Activated T-cell treated with anti-CD3 and anti-CD28 coated beads, Interleukin-2, amount 50 U/mL, for 24 hours (primary cell): ENCODE data around the gene EXPH5.
A peak's percentile ranks its signal among the peaks of the same experiment; 100 is the strongest.

Source experiments
- DNase-seq: peaks from one replicate; pipeline ENCODE4 v3.0.0-alpha.2; 2020
- H3K27ac Mint-ChIP-seq: 2 replicates; pipeline ENCODE4 v1.8.0; 2020; ENCODE audit warnings: mild to moderate bottlenecking, mixed read lengths
- H3K27me3 Mint-ChIP-seq: 2 replicates; pipeline ENCODE4 v1.8.0; 2020; ENCODE audit warnings: mixed read lengths
- H3K36me3 Mint-ChIP-seq: 2 replicates; pipeline ENCODE4 v1.8.0; 2020; ENCODE audit warnings: low read depth, mixed read lengths
- H3K4me1 Mint-ChIP-seq: 2 replicates; pipeline ENCODE4 v1.8.0; 2020; ENCODE audit warnings: low read depth, mixed read lengths
- H3K4me3 Mint-ChIP-seq: 2 replicates; pipeline ENCODE4 v1.8.0; 2020; ENCODE audit warnings: mild to moderate bottlenecking, moderate library complexity, mixed read lengths
- H3K9me3 Mint-ChIP-seq: 2 replicates; pipeline ENCODE4 v1.8.0; 2020; ENCODE audit warnings: mixed read lengths

The EXPH5 gene

GRCh38 chr11:108530426-108530825 is 63.1 kb downstream of the EXPH5 start:
- Mint-ChIP-seq H3K4me1 (no peaks in the 10 kb centered on the region), H3K4me3 (no peak overlapping the region)
- DNase-seq = no peak

GRCh38 chr11:108527382-108527781 is 66.2 kb downstream of the EXPH5 start:
- H3K4me1 Mint-ChIP-seq = no peaks in the 10 kb centered on the region
- DNase-seq = no peak
- no peaks in the 10 kb centered on the region for H3K36me3 Mint-ChIP-seq
- H3K27me3 Mint-ChIP-seq = no peaks in the 10 kb centered on the region
- H3K27ac Mint-ChIP-seq = no peak overlapping the region
- no peak overlapping the region for H3K4me3 Mint-ChIP-seq
- H3K9me3 Mint-ChIP-seq = no peaks in the 10 kb centered on the region

More at GRCh38 chr11:108530426-108530825, 63.1 kb downstream of the EXPH5 start:
- no peaks in the 10 kb centered on the region for H3K9me3 Mint-ChIP-seq
- no peak overlapping the region for H3K27ac Mint-ChIP-seq
- H3K27me3 Mint-ChIP-seq = no peaks in the 10 kb centered on the region
- no peaks in the 10 kb centered on the region for H3K36me3 Mint-ChIP-seq

- H3K27me3 Mint-ChIP-seq = no peaks in the 10 kb centered on the region
- DNase-seq = no peak
These were observed 68.4 kb downstream of the EXPH5 start for GRCh38 chr11:108525161-108525560.

GRCh38 chr11:108524422-108524821 is 69.1 kb downstream of the EXPH5 start:
- Mint-ChIP-seq H3K27ac (no peak overlapping the region), H3K27me3 (no peaks in the 10 kb centered on the region), H3K4me1 (no peaks in the 10 kb centered on the region), H3K9me3 (no peaks in the 10 kb centered on the region), H3K36me3 (no peaks in the 10 kb centered on the region), H3K4me3 (no peak overlapping the region)
- no peak for DNase-seq

More at GRCh38 chr11:108525161-108525560, 68.4 kb downstream of the EXPH5 start:
- H3K4me1 Mint-ChIP-seq = no peaks in the 10 kb centered on the region
- no peaks in the 10 kb centered on the region for H3K9me3 Mint-ChIP-seq
- H3K4me3 Mint-ChIP-seq = no peak overlapping the region
- no peaks in the 10 kb centered on the region for H3K36me3 Mint-ChIP-seq
- no peak overlapping the region for H3K27ac Mint-ChIP-seq

- no peaks in the 10 kb centered on the region for H3K9me3 Mint-ChIP-seq
- H3K4me1 Mint-ChIP-seq = no peaks in the 10 kb centered on the region
- H3K4me3 Mint-ChIP-seq = no peak overlapping the region
- H3K36me3 Mint-ChIP-seq = no peaks in the 10 kb centered on the region
- DNase-seq = no peak
- no peaks in the 10 kb centered on the region for H3K27me3 Mint-ChIP-seq
- no peak overlapping the region for H3K27ac Mint-ChIP-seq
These were observed 71.2 kb downstream of the EXPH5 start for GRCh38 chr11:108522318-108522717.

- no peak overlapping the region for H3K4me3 Mint-ChIP-seq
- H3K36me3 Mint-ChIP-seq = peaks cover 11% of the 10 kb centered on the region
- H3K27me3 Mint-ChIP-seq = no peaks in the 10 kb centered on the region
- no peaks in the 10 kb centered on the region for H3K9me3 Mint-ChIP-seq
- H3K27ac Mint-ChIP-seq = no peak overlapping the region
- no peak for DNase-seq
- no peaks in the 10 kb centered on the region for H3K4me1 Mint-ChIP-seq
These were observed 75.0 kb downstream of the EXPH5 start for GRCh38 chr11:108518581-108518980.

GRCh38 chr11:108516125-108516524 is 77.4 kb downstream of the EXPH5 start:
- Mint-ChIP-seq H3K27me3 (no peaks in the 10 kb centered on the region), H3K9me3 (no peaks in the 10 kb centered on the region), H3K27ac (no peak overlapping the region), H3K36me3 (peaks cover 14% of the 10 kb centered on the region), H3K4me3 (no peak overlapping the region), H3K4me1 (no peaks in the 10 kb centered on the region)
- no peak for DNase-seq

GRCh38 chr11:108512708-108513107 is 80.9 kb downstream of the EXPH5 start:
- Mint-ChIP-seq H3K4me1 (no peaks in the 10 kb centered on the region), H3K27ac (no peak overlapping the region), H3K27me3 (no peaks in the 10 kb centered on the region), H3K4me3 (no peak overlapping the region), H3K36me3 (peaks cover 14% of the 10 kb centered on the region), H3K9me3 (no peaks in the 10 kb centered on the region)
- DNase-seq = no peak

- Mint-ChIP-seq H3K27ac (no peak overlapping the region), H3K4me1 (no peaks in the 10 kb centered on the region), H3K4me3 (no peak overlapping the region), H3K9me3 (no peaks in the 10 kb centered on the region), H3K36me3 (peaks cover 14% of the 10 kb centered on the region), H3K27me3 (no peaks in the 10 kb centered on the region)
- DNase-seq = no peak
These were observed 81.6 kb downstream of the EXPH5 start for GRCh38 chr11:108511851-108512474.

- no peak overlapping the region for H3K4me3 Mint-ChIP-seq
- no peak overlapping the region for H3K27ac Mint-ChIP-seq
- H3K27me3 Mint-ChIP-seq = no peaks in the 10 kb centered on the region
- H3K36me3 Mint-ChIP-seq = peaks cover 4% of the 10 kb centered on the region
- no peaks in the 10 kb centered on the region for H3K4me1 Mint-ChIP-seq
- no peaks in the 10 kb centered on the region for H3K9me3 Mint-ChIP-seq
- no peak for DNase-seq
These were observed 84.6 kb downstream of the EXPH5 start for GRCh38 chr11:108508653-108509593.

- no peak for DNase-seq
- H3K4me1 Mint-ChIP-seq = peaks cover 17% of the 10 kb centered on the region
- H3K36me3 Mint-ChIP-seq = peaks cover 3% of the 10 kb centered on the region
- H3K27ac Mint-ChIP-seq = no peak overlapping the region
- no peaks in the 10 kb centered on the region for H3K27me3 Mint-ChIP-seq
- no peaks in the 10 kb centered on the region for H3K9me3 Mint-ChIP-seq
- no peak overlapping the region for H3K4me3 Mint-ChIP-seq
These were observed 92.2 kb downstream of the EXPH5 start for GRCh38 chr11:108501396-108501795.

GRCh38 chr11:108500721-108501120 is 92.8 kb downstream of the EXPH5 start:
- H3K27me3 Mint-ChIP-seq = no peaks in the 10 kb centered on the region
- no peak overlapping the region for H3K27ac Mint-ChIP-seq
- no peak overlapping the region for H3K4me3 Mint-ChIP-seq

GRCh38 chr11:108500169-108500568 is 93.4 kb downstream of the EXPH5 start:
- Mint-ChIP-seq H3K27ac (no peak overlapping the region), H3K27me3 (no peaks in the 10 kb centered on the region), H3K4me1 (peaks cover 19% of the 10 kb centered on the region), H3K36me3 (peaks cover 3% of the 10 kb centered on the region), H3K9me3 (no peaks in the 10 kb centered on the region), H3K4me3 (no peak overlapping the region)
- DNase-seq = no peak

More at GRCh38 chr11:108500721-108501120, 92.8 kb downstream of the EXPH5 start:
- peaks cover 19% of the 10 kb centered on the region for H3K4me1 Mint-ChIP-seq
- DNase-seq = no peak
- H3K9me3 Mint-ChIP-seq = no peaks in the 10 kb centered on the region
- peaks cover 3% of the 10 kb centered on the region for H3K36me3 Mint-ChIP-seq

GRCh38 chr11:108498816-108499408 is 94.7 kb downstream of the EXPH5 start:
- Mint-ChIP-seq H3K4me1 (peaks cover 21% of the 10 kb centered on the region), H3K9me3 (no peaks in the 10 kb centered on the region), H3K4me3 (peak overlapping the region; percentile 77), H3K36me3 (peaks cover 3% of the 10 kb centered on the region), H3K27ac (peak overlapping the region; percentile 88), H3K27me3 (no peaks in the 10 kb centered on the region)
- DNase-seq = no peak
